ENCODE data around the gene COMT. TPM values are rescaled to one million over a fixed set of nuclear protein-coding genes. Genes with fewer than 3 reads are reported as not detected.
A peak's percentile ranks its signal among the peaks of the same experiment; 100 is the strongest.

COMT gene
- total RNA-seq, 1 donor from 2014 or later: 221 TPM

DNA sequence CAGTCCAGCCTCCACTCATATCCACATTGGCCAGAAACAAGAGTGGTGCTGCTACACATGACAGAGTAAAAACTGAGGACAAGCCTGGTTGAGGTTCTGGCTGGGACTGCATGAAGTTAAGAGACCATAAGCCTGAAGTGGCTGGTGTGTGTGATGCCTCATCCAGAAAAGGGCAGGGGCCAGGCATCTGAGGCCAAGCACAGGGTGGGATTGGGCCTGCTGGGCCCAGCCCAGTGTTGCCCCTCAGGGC lies 49.7 kb downstream of the COMT start:
- TF ChIP-seq CTCF (IDR thresholded peaks at IDR 0.05; ENCODE audit: insufficient read depth, low read length, severe bottlenecking): no peak
- no peaks in the 10 kb centered on the region for H3K27me3 ChIP-seq (ENCODE audit: control insufficient read depth, insufficient read depth, low read length)
- no peak overlapping the region for H3K4me3 ChIP-seq (ENCODE audit: low read depth, low read length)
- FAIRE-seq: peak; percentile 62
- H3K36me3 ChIP-seq (ENCODE audit: control insufficient read depth, insufficient read depth, low read length): no peaks in the 10 kb centered on the region
- DNase-seq (ENCODE audit: low read depth): no peak

DNA sequence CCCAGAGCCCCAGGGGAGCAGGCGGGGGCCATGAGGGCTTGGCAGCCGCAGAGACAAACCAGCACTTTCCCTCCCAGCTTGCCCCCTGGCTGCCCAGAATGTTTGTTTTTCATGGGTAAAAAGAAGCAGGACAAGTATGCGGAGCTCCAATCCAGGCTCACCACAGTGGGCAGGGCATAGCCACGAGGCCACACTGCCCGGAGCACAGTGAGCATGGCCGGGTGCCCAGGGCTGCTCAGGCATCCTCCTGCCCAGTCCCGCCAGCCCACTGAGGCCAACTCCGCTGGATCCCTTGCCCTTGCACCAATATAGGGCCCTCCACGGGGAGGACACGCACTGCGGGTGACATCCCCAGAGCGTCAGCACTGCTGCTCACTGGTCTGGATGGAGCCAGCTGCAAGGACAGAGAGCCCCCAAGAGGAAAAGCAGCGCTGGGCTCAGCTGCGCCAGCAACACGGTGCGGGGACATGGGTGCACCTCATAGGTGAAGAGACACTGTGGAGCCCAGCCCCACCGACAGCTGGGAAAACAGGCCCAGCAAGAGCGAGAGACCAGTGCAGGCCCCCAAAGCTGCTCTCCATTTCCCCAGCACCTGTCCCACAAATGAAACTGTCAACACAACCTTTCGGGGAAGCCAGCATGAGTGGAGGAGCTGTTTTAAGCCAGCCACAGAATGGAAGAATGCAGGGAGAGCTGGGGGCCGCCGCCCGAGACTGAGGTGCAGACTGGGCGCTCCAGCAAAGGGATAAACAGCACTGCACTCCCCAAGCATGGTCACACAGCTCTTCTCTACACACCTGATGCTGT lies 50.3 kb downstream of the COMT start:
- peak; percentile 43 for FAIRE-seq
- DNase-seq (ENCODE audit: low read depth): no peak
- Histone ChIP-seq H3K36me3 (ENCODE audit: control insufficient read depth, insufficient read depth, low read length) (no peaks in the 10 kb centered on the region), H3K27me3 (ENCODE audit: control insufficient read depth, insufficient read depth, low read length) (no peaks in the 10 kb centered on the region), H3K4me3 (ENCODE audit: low read depth, low read length) (no peak overlapping the region)
- TF ChIP-seq CTCF (IDR thresholded peaks at IDR 0.05; ENCODE audit: insufficient read depth, low read length, severe bottlenecking): no peak

DNA sequence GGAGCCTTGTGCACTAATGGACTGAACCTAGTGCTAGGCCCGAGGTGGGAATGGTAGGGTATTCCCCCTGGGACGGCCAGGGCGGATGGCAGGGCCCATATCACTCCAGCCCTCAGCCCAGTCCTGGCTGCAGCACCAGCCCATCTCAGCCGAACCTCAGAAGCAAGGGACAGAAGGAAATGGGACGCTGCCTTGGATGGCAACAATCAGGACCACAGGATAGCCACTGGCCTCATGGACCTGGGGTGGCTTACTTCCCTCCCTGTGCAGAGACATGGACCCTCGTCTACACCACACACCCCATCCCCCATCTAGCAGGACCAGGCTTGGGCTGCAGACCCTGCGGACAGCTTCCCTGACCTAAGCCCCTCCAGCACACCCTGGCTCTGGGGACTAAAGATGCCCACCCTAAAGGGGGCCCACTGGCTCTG lies 50.9 kb downstream of the COMT start:
- no peak for FAIRE-seq
- H3K4me3 ChIP-seq (ENCODE audit: low read depth, low read length): no peak overlapping the region
- no peaks in the 10 kb centered on the region for H3K36me3 ChIP-seq (ENCODE audit: control insufficient read depth, insufficient read depth, low read length)
- DNase-seq (ENCODE audit: low read depth): no peak
- TF ChIP-seq CTCF (IDR thresholded peaks at IDR 0.05; ENCODE audit: insufficient read depth, low read length, severe bottlenecking): no peak
- peaks cover 2% of the 10 kb centered on the region for H3K27me3 ChIP-seq (ENCODE audit: control insufficient read depth, insufficient read depth, low read length)

DNA sequence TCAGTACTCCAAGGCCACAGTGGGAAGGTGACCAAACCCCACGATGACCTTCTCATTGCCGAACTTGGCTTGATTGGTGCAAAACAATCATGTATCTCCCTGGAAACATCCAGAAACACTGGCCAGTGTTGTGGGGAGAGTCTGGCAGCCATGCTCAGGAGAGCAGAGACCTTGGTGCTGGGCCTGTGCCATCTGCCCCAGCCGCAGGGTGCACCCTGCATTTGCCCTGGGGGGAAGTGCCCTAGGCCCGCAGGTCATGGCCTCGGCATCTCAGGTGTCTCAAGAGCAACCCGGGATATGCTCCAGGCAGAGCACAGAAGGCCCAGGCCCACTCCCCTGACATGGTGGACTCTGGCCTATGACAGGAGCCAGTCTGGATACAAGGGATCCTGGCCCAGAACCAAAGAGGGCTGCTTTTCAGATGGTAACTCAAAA lies 51.4 kb downstream of the COMT start:
- FAIRE-seq (no peak), DNase-seq (ENCODE audit: low read depth) (no peak)
- Histone ChIP-seq H3K4me3 (ENCODE audit: low read depth, low read length) (no peak overlapping the region), H3K36me3 (ENCODE audit: control insufficient read depth, insufficient read depth, low read length) (no peaks in the 10 kb centered on the region), H3K27me3 (ENCODE audit: control insufficient read depth, insufficient read depth, low read length) (peaks cover 4% of the 10 kb centered on the region)
- TF ChIP-seq CTCF (IDR thresholded peaks at IDR 0.05; ENCODE audit: insufficient read depth, low read length, severe bottlenecking): no peak

DNA sequence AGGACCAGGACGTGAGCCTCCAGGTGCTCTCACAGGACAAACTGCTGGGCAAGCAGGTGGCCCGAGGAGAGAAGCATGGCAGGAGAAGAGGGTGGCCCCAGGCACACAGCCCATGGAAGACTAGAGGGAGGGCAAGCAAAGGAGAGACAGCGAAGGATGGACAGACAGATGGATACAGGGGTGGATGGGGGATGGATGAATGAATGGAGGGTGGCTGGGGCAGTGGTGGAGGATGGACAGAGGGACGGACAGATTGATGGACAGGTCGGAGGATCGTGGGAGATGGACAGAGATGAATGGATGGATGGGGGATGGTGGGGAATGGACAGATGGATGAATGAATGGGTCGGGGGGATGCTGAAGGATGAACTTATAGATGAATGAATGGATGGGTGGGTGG lies 52.4 kb downstream of the COMT start:
- DNase-seq (ENCODE audit: low read depth) (no peak), FAIRE-seq (no peak)
- H3K4me3 ChIP-seq (ENCODE audit: low read depth, low read length): no peak overlapping the region
- peaks cover 4% of the 10 kb centered on the region for H3K27me3 ChIP-seq (ENCODE audit: control insufficient read depth, insufficient read depth, low read length)
- TF ChIP-seq CTCF (IDR thresholded peaks at IDR 0.05; ENCODE audit: insufficient read depth, low read length, severe bottlenecking): no peak
- no peaks in the 10 kb centered on the region for H3K36me3 ChIP-seq (ENCODE audit: control insufficient read depth, insufficient read depth, low read length)
